Large intestine (tissue), 12 donors: ENCODE measurements around the gene SLC7A4. TPM values are rescaled to one million over a fixed set of nuclear protein-coding genes. Genes with fewer than 3 reads are reported as not detected.

ENCODE experiments used
- DNase-seq, 2 donors: peaks; one replicate each; pipeline versions ENCODE4 v3.0.0 to v3.0.0-alpha.2; 2013
- H3K27ac ChIP-seq: one replicate; pipeline ENCODE4 v1.5.1; 2013; ENCODE audit warnings: low read length
- H3K27me3 ChIP-seq: 2 replicates; pipeline ENCODE4 v1.6.1; 2013; ENCODE audit warnings: low read length; ENCODE audit not compliant: control insufficient read depth, insufficient read depth
- H3K36me3 ChIP-seq: 2 replicates; pipeline ENCODE4 v1.6.1; 2013; ENCODE audit warnings: low read length; ENCODE audit not compliant: control insufficient read depth, insufficient read depth
- H3K4me1 ChIP-seq: one replicate; pipeline ENCODE4 v1.6.1; 2013; ENCODE audit warnings: low read length; ENCODE audit not compliant: control insufficient read depth, insufficient read depth
- H3K4me3 ChIP-seq: one replicate; pipeline ENCODE4 v1.5.1; 2013; ENCODE audit warnings: low read length
- H3K9me3 ChIP-seq: one replicate; pipeline ENCODE4 v1.6.1; 2013; ENCODE audit warnings: mild to moderate bottlenecking, low read depth, low read length, moderate library complexity; ENCODE audit not compliant: control insufficient read depth
- WGBS: methylation state at CpG from one replicate; pipeline ENCODE4 v1.1.5; 2013; ENCODE audit warnings: low lambda C conversion rate; ENCODE audit not compliant: insufficient coverage; 5-methylcytosine and 5-hydroxymethylcytosine counted together
- long read RNA-seq, 11 donors: transcript quantifications; one replicate each; lab custom pipeline, GENCODE V29; 2026
- polyA plus RNA-seq: library from polyadenylated mRNA; unstranded; fragments of 120-200 nt; gene quantifications from one replicate; pipeline ENCODE4 v1.2.1, GENCODE V29; 2013

SLC7A4 gene
- polyA plus RNA-seq, result 31.4 TPM
- long read RNA-seq, donor 1, transcript SLC7A4-201 (5 exons, 2,313 nt), result major isoform, 5 of 10 reads
- long read RNA-seq, donor 1, partial matches to known transcripts, result 0 of 10 reads
- long read RNA-seq, donor 1, other reads (novel, unspliced or antisense), result 0 of 10 reads
- long read RNA-seq, donor 2, transcript SLC7A4-201 (5 exons, 2,313 nt), result major isoform, 18 of 40 reads
- long read RNA-seq, donor 2, partial matches to known transcripts, result 20 of 40 reads
- long read RNA-seq, donor 2, other reads (novel, unspliced or antisense), result 0 of 40 reads
- long read RNA-seq, donor 3, transcript SLC7A4-201 (5 exons, 2,313 nt), result major isoform, 8 of 32 reads
- long read RNA-seq, donor 3, partial matches to known transcripts, result 24 of 32 reads
- long read RNA-seq, donor 3, other reads (novel, unspliced or antisense), result 0 of 32 reads
- long read RNA-seq, donor 4, result 0 reads
- long read RNA-seq, donor 5, partial matches to known transcripts, result 0 of 1 reads
- long read RNA-seq, donor 5, other reads (novel, unspliced or antisense), result 0 of 1 reads
- long read RNA-seq, donor 6, transcript SLC7A4-201 (5 exons, 2,313 nt), result major isoform, 7 of 29 reads
- long read RNA-seq, donor 6, partial matches to known transcripts, result 22 of 29 reads
- long read RNA-seq, donor 6, other reads (novel, unspliced or antisense), result 0 of 29 reads
- long read RNA-seq, donor 7, partial matches to known transcripts, result 0 of 2 reads
- long read RNA-seq, donor 7, other reads (novel, unspliced or antisense), result 0 of 2 reads
- long read RNA-seq, donor 8, partial matches to known transcripts, result 29 of 35 reads
- long read RNA-seq, donor 8, other reads (novel, unspliced or antisense), result 0 of 35 reads
- long read RNA-seq, donor 9, transcript SLC7A4-201 (5 exons, 2,313 nt), result major isoform, 6 of 34 reads
- long read RNA-seq, donor 9, partial matches to known transcripts, result 20 of 34 reads
- long read RNA-seq, donor 9, other reads (novel, unspliced or antisense), result 5 of 34 reads
- long read RNA-seq, donor 10, transcript SLC7A4-201 (5 exons, 2,313 nt), result major isoform, 12 of 24 reads
- long read RNA-seq, donor 10, transcript SLC7A4-202 (5 exons, 2,307 nt), result minor isoform, 6 of 24 reads
- long read RNA-seq, donor 10, partial matches to known transcripts, result 6 of 24 reads
- long read RNA-seq, donor 10, other reads (novel, unspliced or antisense), result 0 of 24 reads
- long read RNA-seq, donor 11, transcript SLC7A4-201 (5 exons, 2,313 nt), result major isoform, 7 of 36 reads
- long read RNA-seq, donor 11, partial matches to known transcripts, result 28 of 36 reads
- long read RNA-seq, donor 11, other reads (novel, unspliced or antisense), result 0 of 36 reads

GRCh38 chr22:21032037-21032867 lies at the start of gene SLC7A4:
SLC7A4 (minus strand) TSS chr22:21032561; CDS start chr22:21031812, 749 bp downstream.
- Histone ChIP-seq H3K27ac (peak within 1 kb of the TSS; percentile 59), H3K36me3 (no peaks in the 10 kb centered on the region), H3K4me3 (peak within 1 kb of the TSS; percentile 67), H3K9me3 (no peaks in the 10 kb centered on the region), H3K27me3 (peaks cover 5% of the 10 kb centered on the region), H3K4me1 (peaks cover 23% of the 10 kb centered on the region)
- no CpG with 5 or more reads among the region's 59 CpGs for WGBS
- DNase-seq, result peak in 1 of 2 donors; percentile 69

GRCh38 chr22:21080435-21081137 lies 48.2 kb upstream of the SLC7A4 start:
- Histone ChIP-seq H3K4me1 (no peaks in the 10 kb centered on the region), H3K4me3 (no peak overlapping the region), H3K27ac (no peak overlapping the region), H3K27me3 (no peaks in the 10 kb centered on the region), H3K9me3 (no peaks in the 10 kb centered on the region), H3K36me3 (no peaks in the 10 kb centered on the region)
- WGBS, result no CpG with 5 or more reads among the region's 31 CpGs
- no peak for DNase-seq

- Histone ChIP-seq H3K36me3 (no peaks in the 10 kb centered on the region), H3K27me3 (no peaks in the 10 kb centered on the region), H3K4me3 (no peak overlapping the region), H3K27ac (no peak overlapping the region), H3K4me1 (no peaks in the 10 kb centered on the region), H3K9me3 (no peaks in the 10 kb centered on the region)
- DNase-seq, result no peak
- no CpG with 5 or more reads among the region's 5 CpGs for WGBS
These were observed 47.1 kb upstream of the SLC7A4 start for GRCh38 chr22:21079493-21079892.

GRCh38 chr22:21078916-21079315 lies 46.6 kb upstream of the SLC7A4 start:
- Histone ChIP-seq H3K27me3 (no peaks in the 10 kb centered on the region), H3K4me1 (no peaks in the 10 kb centered on the region), H3K27ac (no peak overlapping the region), H3K9me3 (no peaks in the 10 kb centered on the region), H3K36me3 (no peaks in the 10 kb centered on the region), H3K4me3 (no peak overlapping the region)
- DNase-seq, result no peak
- WGBS, result no CpG with 5 or more reads among the region's 11 CpGs

GRCh38 chr22:21077884-21078508 lies 45.6 kb upstream of the SLC7A4 start:
- no CpG with 5 or more reads among the region's 16 CpGs for WGBS
- Histone ChIP-seq H3K4me3 (no peak overlapping the region), H3K27me3 (no peaks in the 10 kb centered on the region), H3K36me3 (no peaks in the 10 kb centered on the region), H3K4me1 (no peaks in the 10 kb centered on the region), H3K27ac (no peak overlapping the region), H3K9me3 (no peaks in the 10 kb centered on the region)
- no peak for DNase-seq

- Histone ChIP-seq H3K36me3 (no peaks in the 10 kb centered on the region), H3K27me3 (no peaks in the 10 kb centered on the region), H3K4me3 (no peak overlapping the region), H3K27ac (no peak overlapping the region), H3K4me1 (no peaks in the 10 kb centered on the region), H3K9me3 (no peaks in the 10 kb centered on the region)
- no peak for DNase-seq
- WGBS, result no CpG with 5 or more reads among the region's 21 CpGs
These were observed 44.7 kb upstream of the SLC7A4 start for GRCh38 chr22:21076912-21077625.

GRCh38 chr22:21075516-21076138 lies 43.3 kb upstream of the SLC7A4 start:
- no peak for DNase-seq
- no peaks in the 10 kb centered on the region for H3K9me3 ChIP-seq
- H3K27ac ChIP-seq, result no peak overlapping the region
- WGBS, result no CpG with 5 or more reads among the region's 14 CpGs
- no peak overlapping the region for H3K4me3 ChIP-seq
- no peaks in the 10 kb centered on the region for H3K36me3 ChIP-seq
- H3K4me1 ChIP-seq, result no peaks in the 10 kb centered on the region
- no peaks in the 10 kb centered on the region for H3K27me3 ChIP-seq

- no peak for DNase-seq
- no CpG with 5 or more reads among the region's 7 CpGs for WGBS
- H3K4me1 ChIP-seq, result no peaks in the 10 kb centered on the region
- H3K4me3 ChIP-seq, result no peak overlapping the region
- no peak overlapping the region for H3K27ac ChIP-seq
- H3K36me3 ChIP-seq, result no peaks in the 10 kb centered on the region
- H3K9me3 ChIP-seq, result no peaks in the 10 kb centered on the region
- H3K27me3 ChIP-seq, result no peaks in the 10 kb centered on the region
These were observed 41.8 kb upstream of the SLC7A4 start for GRCh38 chr22:21074102-21074715.
